Erythroblast (primary cell): ENCODE data around the gene RPL31.

Experiments used
- GATA1 ChIP-seq: IDR thresholded peaks from 2 replicates; pipeline ENCODE4 v1.6.1; 2011; ENCODE audit warnings: low read depth, mild to moderate bottlenecking, control low read depth, low read length, moderate library complexity
- POLR2A ChIP-seq: IDR thresholded peaks from 2 replicates; pipeline ENCODE4 v1.6.1; 2011; ENCODE audit warnings: mild to moderate bottlenecking, low read length

DNA sequence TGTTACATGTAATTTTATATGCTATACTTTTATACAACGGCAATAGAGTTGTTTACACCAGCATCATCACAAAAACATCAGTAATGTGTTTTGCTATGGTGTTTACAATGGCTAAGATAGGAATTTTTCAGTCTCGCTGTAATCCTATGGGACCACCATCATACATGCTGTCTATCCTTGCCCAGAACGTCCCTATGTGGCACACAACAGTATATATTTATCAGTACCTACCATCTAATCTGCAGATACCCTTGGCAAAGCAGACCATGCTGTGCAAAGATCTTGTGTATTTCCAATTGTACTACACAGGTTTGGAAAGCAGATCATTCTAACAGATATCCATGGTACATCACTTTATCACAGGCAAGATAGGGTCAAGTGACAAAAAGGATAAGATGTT lies 15.3 kb downstream of the RPL31 start:
- TF ChIP-seq POLR2A (no peak), GATA1 (no peak)
